AG10803 (cell line): ENCODE data around the gene AHNAK.
"Not testable (repeated sequence)": the region's sequence is repeated elsewhere in the genome, so short reads cannot be mapped to it uniquely, and the experiment has no call there.

ENCODE experiments used
- DNase-seq: peaks from one replicate; pipeline ENCODE4 v3.0.0; 2010; ENCODE audit warnings: low read depth
- H3K4me3 ChIP-seq: 2 replicates; pipeline ENCODE4 v1.5.1; 2011; ENCODE audit warnings: mild to moderate bottlenecking, low read length, control low read depth
- TF ChIP-seq, protein P1 (sequence below): conservative IDR thresholded peaks from 2 replicates; pipeline ENCODE4 v1.5.1; 2011; ENCODE audit warnings: mild to moderate bottlenecking, low read length, control low read depth, inconsistent platforms

Gene AHNAK

DNA sequence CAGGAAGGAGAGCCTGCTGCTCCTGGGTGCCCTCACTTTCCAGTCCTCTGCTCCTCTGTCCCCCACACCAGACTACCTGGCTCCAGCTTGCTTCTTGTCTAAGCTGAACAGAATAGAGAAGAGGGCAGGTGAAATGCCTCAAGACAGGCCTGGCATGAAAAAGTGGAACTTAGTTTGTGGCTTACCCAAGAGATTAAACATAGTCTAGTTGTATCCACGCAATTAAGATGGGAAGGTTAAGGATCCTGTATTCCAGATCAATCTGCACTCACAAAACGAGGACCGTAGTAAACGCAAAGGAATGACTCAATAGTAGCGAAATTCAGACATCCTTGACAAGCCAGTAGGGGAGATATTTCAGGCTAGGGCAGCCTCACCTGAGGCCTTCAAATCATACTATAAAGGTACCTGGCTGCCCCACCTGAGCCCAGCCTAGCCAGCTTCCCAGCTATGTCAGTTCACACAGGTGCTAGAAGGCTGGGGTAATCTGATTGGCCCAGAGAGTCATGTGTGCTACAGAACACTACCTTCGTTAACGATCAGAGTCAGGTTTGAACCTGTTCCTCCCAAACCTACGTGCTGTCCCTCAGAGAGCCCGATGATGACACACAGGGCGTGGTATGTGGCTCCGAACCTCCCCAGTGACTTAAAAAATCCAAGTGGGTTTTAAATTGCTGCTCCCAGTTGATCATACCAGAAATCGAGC is 46.5 kb downstream of the AHNAK start:
- no peak for DNase-seq
- H3K4me3 ChIP-seq: no peak overlapping the region
- TF ChIP-seq, protein P1, sequence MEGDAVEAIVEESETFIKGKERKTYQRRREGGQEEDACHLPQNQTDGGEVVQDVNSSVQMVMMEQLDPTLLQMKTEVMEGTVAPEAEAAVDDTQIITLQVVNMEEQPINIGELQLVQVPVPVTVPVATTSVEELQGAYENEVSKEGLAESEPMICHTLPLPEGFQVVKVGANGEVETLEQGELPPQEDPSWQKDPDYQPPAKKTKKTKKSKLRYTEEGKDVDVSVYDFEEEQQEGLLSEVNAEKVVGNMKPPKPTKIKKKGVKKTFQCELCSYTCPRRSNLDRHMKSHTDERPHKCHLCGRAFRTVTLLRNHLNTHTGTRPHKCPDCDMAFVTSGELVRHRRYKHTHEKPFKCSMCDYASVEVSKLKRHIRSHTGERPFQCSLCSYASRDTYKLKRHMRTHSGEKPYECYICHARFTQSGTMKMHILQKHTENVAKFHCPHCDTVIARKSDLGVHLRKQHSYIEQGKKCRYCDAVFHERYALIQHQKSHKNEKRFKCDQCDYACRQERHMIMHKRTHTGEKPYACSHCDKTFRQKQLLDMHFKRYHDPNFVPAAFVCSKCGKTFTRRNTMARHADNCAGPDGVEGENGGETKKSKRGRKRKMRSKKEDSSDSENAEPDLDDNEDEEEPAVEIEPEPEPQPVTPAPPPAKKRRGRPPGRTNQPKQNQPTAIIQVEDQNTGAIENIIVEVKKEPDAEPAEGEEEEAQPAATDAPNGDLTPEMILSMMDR: no peak

DNA sequence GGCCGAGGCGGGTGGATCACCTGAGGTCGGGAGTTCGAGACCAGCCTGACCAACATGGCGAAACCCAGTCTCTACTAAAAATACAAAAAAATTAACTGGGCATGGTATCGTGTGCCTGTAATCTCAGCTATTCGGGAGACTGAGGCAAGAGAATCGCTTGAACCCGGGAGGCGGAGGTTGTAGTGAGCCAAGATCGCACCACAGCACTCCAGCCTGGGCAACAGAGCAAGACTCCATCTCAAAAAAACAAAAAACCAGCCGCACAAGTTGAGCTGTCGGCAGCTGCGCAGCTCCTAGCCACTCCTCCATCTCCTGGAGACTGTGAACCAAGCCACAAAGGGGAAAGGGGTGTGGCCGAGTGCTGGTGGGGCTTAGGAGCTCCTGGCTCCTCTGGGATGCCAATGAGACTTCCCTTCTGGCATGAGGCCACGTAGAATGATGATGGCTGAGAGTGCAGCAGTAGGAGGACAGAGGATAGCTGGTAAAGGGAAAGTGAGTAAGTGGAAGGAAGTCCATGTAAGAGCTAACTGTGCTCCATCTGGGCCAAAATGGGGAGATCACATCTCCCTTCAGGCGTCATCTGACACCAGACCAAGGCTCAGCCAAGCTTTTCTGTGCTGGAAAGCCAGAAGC is 47.2 kb downstream of the AHNAK start:
- not testable (repeated sequence) for H3K4me3 ChIP-seq
- DNase-seq: peak; percentile 51

DNA sequence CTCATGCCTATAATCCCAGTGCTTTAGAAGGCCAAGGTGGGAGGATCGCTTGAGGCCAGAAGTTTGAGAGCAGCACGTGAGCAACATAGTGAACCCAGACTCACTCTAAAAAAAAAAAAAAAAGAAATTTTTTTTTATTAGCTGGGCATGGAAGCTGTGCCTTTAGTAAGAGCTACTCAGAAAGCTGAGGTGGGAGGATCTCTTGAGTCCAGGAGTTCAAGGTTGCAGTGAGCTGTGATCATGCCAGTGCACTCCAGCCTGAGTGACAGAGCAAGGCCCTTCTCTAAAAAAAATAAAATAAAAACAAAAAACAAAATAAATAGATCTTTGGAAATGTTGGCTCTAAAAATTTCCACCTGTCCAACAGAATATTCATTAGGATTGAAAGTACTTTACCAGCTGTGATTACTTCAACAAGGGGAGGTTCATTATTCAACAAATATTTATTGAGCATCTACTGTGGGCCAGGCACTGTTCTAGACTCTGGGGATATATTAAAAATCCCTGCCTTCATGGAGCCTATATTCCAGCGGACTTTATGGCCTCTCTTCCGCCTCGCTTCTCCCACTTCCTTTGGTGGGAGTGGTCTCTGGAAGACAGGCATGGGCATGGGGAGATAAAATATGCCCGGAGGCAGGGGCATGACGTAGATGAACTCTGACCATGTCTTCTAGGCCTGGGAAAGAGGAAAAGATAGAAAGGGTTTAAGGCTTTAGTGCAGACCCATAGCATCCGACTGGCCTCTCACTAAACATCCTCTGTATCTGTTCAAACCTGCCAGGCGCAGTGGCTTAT is 47.9 kb downstream of the AHNAK start:
- TF ChIP-seq, protein P1: no peak
- DNase-seq: no peak
- no peak overlapping the region for H3K4me3 ChIP-seq

DNA sequence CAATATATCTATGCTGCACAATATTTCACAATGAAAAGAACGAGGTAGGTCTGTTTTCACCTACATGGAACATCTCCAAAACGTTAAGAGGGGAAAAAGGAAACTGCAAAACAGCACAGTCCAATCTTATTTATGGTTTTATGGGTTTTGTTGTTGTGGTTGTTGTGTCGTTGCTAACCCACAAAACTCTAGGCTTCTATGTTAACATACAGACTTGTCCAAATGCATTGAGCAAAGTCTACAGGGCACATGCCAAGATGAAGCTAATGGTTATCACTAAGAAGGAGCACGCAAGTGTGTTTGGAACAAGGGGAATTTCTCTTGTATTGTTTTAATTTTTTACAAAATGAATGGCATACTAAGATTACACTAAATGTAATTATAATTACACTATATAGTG is 48.6 kb downstream of the AHNAK start:
- TF ChIP-seq, protein P1: no peak
- DNase-seq: no peak
- no peak overlapping the region for H3K4me3 ChIP-seq

DNA sequence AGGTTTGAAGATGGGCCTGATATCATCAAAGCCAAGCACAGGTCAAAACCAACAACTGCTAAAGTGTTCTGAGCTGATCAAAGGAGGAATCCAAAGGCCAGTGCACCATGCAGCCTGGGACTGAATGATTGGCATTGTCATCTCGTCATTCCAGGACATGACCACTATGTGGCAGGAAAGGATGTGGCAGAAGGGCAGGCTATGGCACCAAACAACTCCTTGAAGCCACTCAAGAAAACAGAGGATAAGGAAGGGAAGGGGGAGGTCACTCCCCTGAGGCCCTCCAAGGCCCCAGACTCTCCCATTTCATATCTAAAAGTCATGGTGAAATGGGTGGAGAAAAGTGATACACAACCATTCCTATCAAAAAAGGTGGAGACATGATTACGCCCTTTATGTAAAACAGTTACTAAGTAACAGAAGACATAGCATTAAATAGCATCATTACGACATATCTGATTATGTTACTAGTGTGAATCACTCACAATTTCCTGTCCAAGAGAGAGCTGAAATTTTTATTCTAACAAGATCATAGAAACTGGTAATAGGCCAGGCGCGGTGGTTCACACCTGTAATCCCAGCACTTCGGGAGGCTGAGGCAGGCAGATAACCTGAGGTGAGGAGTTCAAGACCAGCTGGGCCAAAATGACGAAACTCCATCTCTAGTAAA is 49.3 kb downstream of the AHNAK start:
- TF ChIP-seq, protein P1: peak; percentile 28

DNA sequence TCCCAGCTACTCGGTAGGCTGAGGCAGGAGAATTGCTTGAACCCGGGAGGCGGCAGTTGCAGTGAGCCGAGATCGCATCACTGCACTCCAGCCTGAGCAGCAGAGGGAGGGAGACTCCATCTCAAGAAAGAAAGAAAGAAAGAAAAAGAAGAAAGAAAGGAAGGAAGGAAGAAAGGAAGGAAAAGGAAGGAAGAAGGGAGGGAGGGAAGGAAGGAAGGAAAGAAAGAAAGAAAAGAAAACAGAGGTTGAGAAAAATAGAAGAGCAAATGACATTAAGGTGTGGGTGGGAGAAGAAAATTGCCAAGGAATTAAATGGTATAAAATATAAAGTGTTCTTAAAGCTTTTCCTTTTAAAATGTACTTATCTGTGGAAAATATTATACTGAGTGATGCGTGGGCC is 49.9 kb downstream of the AHNAK start:
- no peak for DNase-seq
- no peak overlapping the region for H3K4me3 ChIP-seq
- TF ChIP-seq, protein P1: no peak

More for the DNA sequence above, 49.3 kb downstream of the AHNAK start:
- H3K4me3 ChIP-seq: no peak overlapping the region
- peak; percentile 68 for DNase-seq

DNA sequence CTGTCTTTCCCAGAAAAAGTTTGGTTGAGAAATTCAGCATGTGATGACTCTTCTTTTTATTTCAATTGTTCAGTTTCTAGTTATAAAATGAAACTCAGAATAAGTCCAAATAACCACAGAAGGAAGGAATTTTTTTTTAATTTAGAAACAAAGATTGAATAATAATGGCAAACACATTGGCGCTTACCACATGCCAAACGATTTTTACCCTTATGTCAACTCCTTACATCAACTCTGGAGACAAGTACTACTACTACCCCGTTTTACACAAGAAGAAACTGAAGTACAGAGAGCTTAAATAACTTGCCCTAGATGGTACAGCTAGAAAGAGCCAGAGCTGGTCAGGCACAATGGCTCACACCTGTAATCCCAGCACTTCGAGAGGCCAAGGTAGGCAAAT is 52.4 kb downstream of the AHNAK start:
- DNase-seq: peak; percentile 81
- TF ChIP-seq, protein P1: no peak
- H3K4me3 ChIP-seq: no peak overlapping the region
